IPS-18c (cell line): Measurements from ENCODE around the gene UPK1A.
"Not testable (repeated sequence)": the region's sequence is repeated elsewhere in the genome, so short reads cannot be mapped to it uniquely, and the experiment has no call there.

Experiments used
- H3K4me3 ChIP-seq: 2 replicates; pipeline ENCODE4 v1.7.0; 2013; ENCODE audit warnings: low read depth, mild to moderate bottlenecking, low read length, moderate library complexity; ENCODE audit not compliant: insufficient read depth
- H3K9me3 ChIP-seq: one replicate; pipeline ENCODE4 v1.6.1; 2013; ENCODE audit warnings: mild to moderate bottlenecking, low read length, moderate library complexity; ENCODE audit not compliant: control insufficient read depth, insufficient read depth

Gene UPK1A

DNA sequence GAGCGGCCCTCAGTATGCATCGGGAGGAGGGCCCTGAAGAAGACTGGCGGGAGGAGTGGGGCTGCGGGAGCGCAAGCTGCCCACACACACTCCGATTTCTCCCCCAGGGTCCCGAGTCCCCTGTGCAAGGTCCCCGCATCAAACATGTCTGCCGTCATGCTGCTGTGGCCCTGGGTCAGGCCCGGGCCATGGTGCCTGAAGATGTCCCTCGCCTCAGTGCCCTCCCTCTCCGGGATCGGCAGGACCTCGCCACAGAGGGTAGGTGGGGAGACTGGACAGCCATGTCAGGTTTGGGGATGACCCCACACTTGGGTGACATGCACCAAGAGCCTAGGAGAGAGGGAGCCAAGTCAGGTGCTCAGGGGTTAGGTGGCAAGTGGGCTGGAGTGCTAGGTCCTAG is 56.1 kb downstream of the UPK1A start:
- no peaks in the 10 kb centered on the region for H3K9me3 ChIP-seq
- no peak overlapping the region for H3K4me3 ChIP-seq

- no peak overlapping the region for H3K4me3 ChIP-seq
- H3K9me3 ChIP-seq, result no peaks in the 10 kb centered on the region
These were observed 56.6 kb downstream of the UPK1A start for GRCh38 chr19:35722897-35723296.

DNA sequence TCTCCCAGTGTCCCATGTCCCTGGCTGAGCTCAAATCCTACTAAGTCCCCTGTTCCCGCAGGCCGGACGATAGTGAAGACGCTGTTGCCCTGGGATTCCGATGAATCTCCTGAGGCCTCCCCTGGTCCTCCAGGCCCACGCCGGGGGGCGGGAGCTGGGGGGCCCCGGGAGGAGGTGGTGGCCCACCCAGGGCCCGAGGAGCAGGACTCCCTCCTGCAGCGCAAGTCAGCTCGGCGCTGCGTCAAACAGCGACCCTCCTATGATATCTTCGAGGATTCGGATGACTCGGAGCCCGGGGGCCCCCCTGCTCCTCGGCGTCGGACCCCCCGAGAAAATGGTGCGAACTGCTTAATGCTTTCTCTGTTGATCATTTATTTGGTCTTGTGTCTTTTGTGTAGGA is 57.4 kb downstream of the UPK1A start:
- Histone ChIP-seq H3K4me3 (no peak overlapping the region), H3K9me3 (no peaks in the 10 kb centered on the region)

GRCh38 chr19:35724132-35724531 is 57.8 kb downstream of the UPK1A start:
- not testable (repeated sequence) for H3K4me3 ChIP-seq, H3K9me3 ChIP-seq

DNA sequence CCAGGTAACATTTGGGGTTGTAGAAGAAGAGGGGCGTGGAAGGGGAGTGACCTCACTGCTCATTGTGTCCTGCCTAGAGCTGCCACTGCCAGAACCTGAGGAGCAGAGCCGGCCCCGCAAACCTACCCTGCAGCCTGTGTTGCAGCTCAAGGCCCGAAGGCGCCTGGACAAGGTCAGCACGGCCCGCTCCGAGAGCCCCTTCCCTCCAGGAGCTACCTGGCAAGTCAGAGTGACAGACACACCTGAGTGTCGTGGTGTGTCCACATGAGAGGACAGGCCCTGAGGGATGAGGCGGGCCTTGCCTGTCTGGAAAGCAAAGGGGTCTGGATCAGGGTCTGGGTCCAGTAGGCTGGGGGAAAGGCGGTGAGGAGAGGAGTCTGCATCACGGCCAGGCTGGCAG is 58.2 kb downstream of the UPK1A start:
- Histone ChIP-seq H3K4me3 (no peak overlapping the region), H3K9me3 (no peaks in the 10 kb centered on the region)

- H3K9me3 ChIP-seq, result no peaks in the 10 kb centered on the region
- no peak overlapping the region for H3K4me3 ChIP-seq
These were observed 59.0 kb downstream of the UPK1A start for GRCh38 chr19:35725216-35725861.

DNA sequence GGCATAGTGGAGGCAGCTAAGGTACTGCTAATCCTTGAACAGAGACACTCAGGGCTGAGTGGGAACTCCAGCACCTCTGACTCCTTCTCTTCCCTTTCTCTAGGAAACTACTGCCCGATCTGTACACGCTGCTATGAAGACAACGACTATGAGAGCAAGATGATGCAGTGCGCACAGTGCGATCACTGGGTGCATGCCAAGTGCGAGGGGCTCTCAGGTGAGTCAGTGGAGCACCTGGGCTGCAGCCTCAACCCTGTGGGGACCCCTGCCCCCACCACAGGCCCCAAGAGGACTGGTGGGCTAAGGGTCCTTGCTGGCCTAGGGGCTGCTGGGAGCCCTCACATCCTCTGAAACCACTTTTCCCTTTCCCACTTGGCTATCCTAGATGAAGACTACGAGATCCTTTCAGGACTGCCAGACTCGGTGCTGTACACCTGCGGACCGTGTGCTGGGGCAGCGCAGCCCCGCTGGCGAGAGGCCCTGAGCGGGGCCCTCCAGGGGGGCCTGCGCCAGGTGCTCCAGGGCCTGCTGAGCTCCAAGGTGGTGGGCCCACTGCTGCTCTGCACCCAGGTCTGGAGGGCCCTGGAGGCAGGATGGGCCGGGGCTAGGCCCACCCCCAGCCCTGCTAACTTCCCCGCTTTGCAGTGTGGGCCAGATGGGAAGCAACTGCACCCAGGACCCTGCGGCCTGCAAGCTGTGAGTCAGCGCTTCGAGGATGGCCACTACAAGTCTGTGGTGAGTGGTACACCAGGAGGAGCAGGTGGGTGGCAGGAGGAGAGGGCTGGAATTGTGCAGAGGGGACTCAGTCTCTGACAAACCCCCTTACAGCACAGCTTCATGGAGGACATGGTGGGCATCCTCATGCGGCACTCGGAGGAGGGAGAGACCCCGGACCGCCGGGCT is 61.0 kb downstream of the UPK1A start:
- no peaks in the 10 kb centered on the region for H3K9me3 ChIP-seq
- no peak overlapping the region for H3K4me3 ChIP-seq
